Tracheal epithelial cell (primary cell): Measurements from ENCODE around the gene BRAT1. TPM values are rescaled to one million over a fixed set of nuclear protein-coding genes. Genes with fewer than 3 reads are reported as not detected.

Experiments used
- total RNA-seq: library from RNA; depleted of rRNA; stranded (reverse); fragments of >200 nt; gene quantifications from 2 replicates; pipeline ENCODE4 v1.2.1, GENCODE V29; 2014

The BRAT1 gene
- total RNA-seq = 23.4 and 34.7 TPM in 2 replicates

DNA sequence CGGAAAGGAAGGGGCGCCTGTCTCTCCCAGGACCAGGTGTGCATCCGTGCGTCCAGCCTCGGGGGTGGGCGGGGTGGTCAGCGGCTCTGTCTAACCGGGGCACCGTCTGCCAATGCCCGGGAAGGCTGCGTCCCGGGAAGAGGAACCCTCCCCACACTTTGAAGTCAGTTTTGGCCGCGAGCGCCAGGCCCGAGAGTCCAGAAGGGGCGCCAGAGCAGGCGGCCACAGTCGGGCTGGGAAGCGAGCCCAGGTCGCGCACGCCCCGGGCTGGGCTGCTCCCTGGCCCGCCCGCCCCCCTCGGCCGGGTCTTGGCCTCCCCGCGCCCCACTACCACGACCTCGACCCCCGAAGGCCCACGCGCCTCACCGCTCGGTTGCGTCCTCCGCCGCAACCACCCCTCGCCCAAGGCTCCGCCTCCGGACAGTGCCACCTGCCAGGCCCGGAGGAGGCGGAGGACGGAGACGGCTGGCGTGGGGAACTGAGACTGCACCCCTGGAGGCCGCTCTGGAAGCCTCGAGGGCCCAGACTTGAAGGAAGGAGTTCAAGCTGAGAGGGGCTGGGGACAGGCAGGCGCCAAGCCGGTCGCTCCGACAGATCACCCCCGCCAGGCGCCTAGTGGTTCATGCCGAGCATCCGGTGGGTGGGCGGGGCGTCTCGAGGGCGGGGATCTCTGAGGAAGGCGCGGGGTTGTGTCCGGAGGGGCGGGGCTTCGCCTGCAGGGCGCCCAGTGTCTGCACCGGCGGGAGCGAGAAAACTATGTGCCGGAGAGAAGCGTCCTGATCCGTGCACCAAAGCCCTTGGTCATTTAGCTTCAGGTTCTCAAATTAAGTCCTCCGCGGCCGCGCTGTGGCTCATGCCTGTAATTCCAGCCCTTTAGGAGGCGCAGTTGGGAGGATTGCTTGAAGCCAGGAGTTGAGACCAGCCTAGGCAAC, at the start of gene BRAT1:
Gene BRAT1 (minus strand): TSS at position 404 of the 932 bp plus-strand sequence. CDS start 1,093 bp downstream, outside the sequence.

DNA sequence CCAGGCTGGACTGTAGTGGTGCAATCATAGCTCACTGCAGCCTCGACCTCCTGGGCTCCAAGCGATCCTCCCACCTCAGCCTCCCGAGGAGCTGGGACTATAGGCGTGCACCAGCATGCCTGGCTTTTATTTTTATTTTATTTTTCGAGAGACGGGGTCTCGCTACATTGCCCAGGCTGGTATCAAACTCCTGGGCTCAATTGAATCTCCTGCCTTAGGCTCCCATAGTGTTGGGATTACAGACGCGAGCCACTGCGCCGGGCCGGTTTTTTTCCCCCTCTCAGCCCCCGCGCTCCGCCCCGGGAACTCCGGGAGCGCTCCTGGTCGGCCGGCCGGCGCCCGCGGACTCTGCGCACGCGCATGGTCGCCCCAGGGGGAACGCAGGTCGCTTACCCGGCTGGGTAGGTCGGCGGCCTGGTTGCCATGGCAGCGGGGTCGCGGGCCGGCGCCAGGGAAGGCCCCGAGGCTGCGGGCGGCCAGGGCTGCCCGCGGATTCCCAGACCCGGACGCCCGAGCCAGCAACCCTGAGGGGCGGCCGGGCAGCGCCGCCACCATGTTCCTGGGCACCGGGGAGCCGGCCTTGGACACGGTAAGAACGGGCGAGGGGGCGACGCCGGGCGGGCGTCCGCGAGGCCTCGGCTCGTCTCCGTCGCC, 3.4 kb upstream of the BRAT1 start, which contains the start of gene IQCE:
Gene IQCE (plus strand): TSS at position 351 of the 654 bp plus-strand sequence. CDS start 203 bp downstream, at position 554.

DNA sequence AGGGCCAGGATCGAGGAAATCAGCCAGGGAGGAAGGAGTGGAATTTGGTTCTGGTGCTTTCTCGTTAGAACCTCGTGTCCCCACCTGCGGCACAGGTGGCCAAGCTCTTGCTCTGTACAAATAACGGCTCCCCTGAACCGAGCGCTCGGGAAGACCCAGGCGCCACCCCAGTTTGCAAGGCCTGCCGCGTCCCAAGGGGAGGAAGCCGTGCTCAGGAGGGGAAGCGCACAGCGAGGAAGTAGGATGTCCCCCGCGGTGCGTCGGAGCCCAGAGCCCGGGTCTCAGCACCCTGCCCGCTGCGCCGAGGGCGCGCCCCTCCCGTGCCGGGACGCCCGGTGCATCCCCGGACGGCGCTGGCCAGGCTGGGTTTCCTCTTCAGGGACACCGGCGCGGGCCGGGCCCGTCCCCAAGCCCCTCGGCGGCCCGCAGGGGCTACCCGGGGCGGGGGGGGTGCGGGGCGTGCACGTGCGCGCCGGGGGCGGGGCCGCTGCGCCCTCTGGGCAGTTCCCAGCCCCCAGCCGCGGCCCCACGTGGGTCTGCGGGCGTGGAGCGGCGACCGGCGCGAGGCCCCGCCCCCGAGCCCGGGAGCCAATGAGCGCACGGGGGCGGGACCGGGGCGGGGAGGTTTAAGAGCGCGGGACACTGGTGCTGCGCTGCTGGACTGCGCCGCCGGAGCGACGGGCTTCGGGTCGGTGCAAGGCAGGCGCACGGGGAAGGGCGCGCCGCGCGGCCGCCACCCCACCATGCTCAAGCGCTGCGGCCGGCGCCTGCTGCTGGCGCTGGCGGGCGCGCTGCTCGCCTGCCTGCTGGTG, 36.0 kb downstream of the BRAT1 start, which contains the start of gene LFNG:
Gene LFNG (plus strand): TSS at position 656 of the 812 bp plus-strand sequence. CDS start 88 bp downstream, at position 744.

Other genes with a start within 250 kb of the BRAT1 start
- 7.5 and 8.4 TPM in 2 replicates for gene SNX8, start 241.1 kb downstream of the BRAT1 start, total RNA-seq
- gene EIF3B, start 200.7 kb downstream of the BRAT1 start, total RNA-seq = 254 and 325 TPM in 2 replicates
- 0.43 and 1.7 TPM in 2 replicates for gene CHST12, start 151.9 kb downstream of the BRAT1 start, total RNA-seq
- gene GRIFIN, start 79.1 kb downstream of the BRAT1 start, total RNA-seq = not detected in 2 replicates
- 2.1 and 18.6 TPM in 2 replicates for gene LFNG, start 35.8 kb downstream of the BRAT1 start, total RNA-seq
- gene IQCE, start 3.5 kb upstream of the BRAT1 start, total RNA-seq = 5.8 and 7.2 TPM in 2 replicates
- 16.6 and 32.5 TPM in 2 replicates for gene TTYH3, start 76.5 kb upstream of the BRAT1 start, total RNA-seq
- gene AMZ1, start 132.7 kb upstream of the BRAT1 start, total RNA-seq = under 0.01 and 0.24 TPM in 2 replicates